HEK293 (cell line): ENCODE measurements around the gene MLH3.

Experiments
- CTCF ChIA-PET: fragments of 350-600 bp; formaldehyde crosslinking; extraction: SDS; loops from one replicate; lab custom pipeline; 2021; ENCODE audit warnings: antibody characterized with exemption; lab: Yijun Ruan, JAX
- POLR2A ChIA-PET: fragments of 300-600 bp; formaldehyde crosslinking; extraction: SDS; loops from one replicate; lab custom pipeline; 2020; ENCODE audit warnings: antibody characterized with exemption, inconsistent platforms; lab: Yijun Ruan, JAX
- H3K27ac ChIP-seq: fragments of 200-500 bp; sonication (Bioruptor generic); 2 replicates; pipeline ENCODE4 v1.5.1; 2014; ENCODE audit warnings: low read depth, low read length, control low read depth, inconsistent platforms; ENCODE audit errors: extremely low read depth
- H3K36me3 ChIP-seq, 2 experiments: fragments of 200-500 bp in 1 of 2; sonication (Bioruptor generic) in 1 of 2; 1 replicate in 1 of 2; 2 replicates in 1 of 2; pipeline ENCODE4 v1.5.1; 2014 to 2017; ENCODE audit warnings: inconsistent platforms in 2 of 2, low read length in 2 of 2; ENCODE audit not compliant: control insufficient read depth in 2 of 2, insufficient read depth in 1 of 2
- H3K4me1 ChIP-seq: fragments of 200-500 bp; sonication (Bioruptor generic); 2 replicates; pipeline ENCODE4 v1.5.1; 2014; ENCODE audit warnings: mild to moderate bottlenecking, low read length, inconsistent platforms; ENCODE audit not compliant: control insufficient read depth, insufficient read depth
- H3K4me3 ChIP-seq: 2 replicates; pipeline ENCODE4 v1.5.1; 2011; ENCODE audit warnings: low read depth, mild to moderate bottlenecking, control low read depth, low read length, moderate library complexity
- H3K9me3 ChIP-seq: fragments of 200-500 bp; sonication (Bioruptor generic); 2 replicates; pipeline ENCODE4 v1.5.1; 2014; ENCODE audit warnings: low read depth, low read length, inconsistent platforms; ENCODE audit not compliant: control insufficient read depth, insufficient read depth
- BCL11A ChIP-seq: fragments of 450-650 bp; formaldehyde crosslinking; IDR thresholded peaks from 2 replicates; pipeline ENCODE4 v1.5.1; 2016; ENCODE audit warnings: low read depth, missing biosample characterization, missing genetic modification characterization
- IKZF3 ChIP-seq: fragments of 450-650 bp; IDR thresholded peaks from 2 replicates; pipeline ENCODE4 v1.5.0; 2018; ENCODE audit warnings: missing biosample characterization, mild to moderate bottlenecking, missing genetic modification characterization, moderate library complexity
- TCF7L2 ChIP-seq: IDR thresholded peaks from 2 replicates; pipeline ENCODE4 v1.6.1; 2011; ENCODE audit warnings: low read depth, mild to moderate bottlenecking, inconsistent platforms, low read length, moderate library complexity, borderline replicate concordance
- ZBTB1 ChIP-seq: fragments of 450-650 bp; formaldehyde crosslinking; IDR thresholded peaks from 2 replicates; pipeline ENCODE4 v1.5.1; 2016; ENCODE audit warnings: missing biosample characterization, missing genetic modification characterization
- ZBTB20 ChIP-seq: fragments of 450-650 bp; formaldehyde crosslinking; IDR thresholded peaks from 2 replicates; pipeline ENCODE4 v1.5.1; 2016; ENCODE audit warnings: missing biosample characterization, missing genetic modification characterization
- ZBTB21 ChIP-seq: fragments of 450-650 bp; formaldehyde crosslinking; IDR thresholded peaks from 2 replicates; pipeline ENCODE4 v1.5.1; 2017; ENCODE audit warnings: missing biosample characterization, missing genetic modification characterization
- ZNF10 ChIP-seq: fragments of 450-650 bp; formaldehyde crosslinking; IDR thresholded peaks from 2 replicates; pipeline ENCODE4 v1.5.1; 2017; ENCODE audit warnings: missing biosample characterization, missing genetic modification characterization
- ZNF433 ChIP-seq: fragments of 450-650 bp; formaldehyde crosslinking; IDR thresholded peaks from 2 replicates; pipeline ENCODE4 v1.5.1; 2016; ENCODE audit warnings: missing biosample characterization, missing genetic modification characterization, low read depth
- ZNF548 ChIP-seq: fragments of 450-650 bp; formaldehyde crosslinking; IDR thresholded peaks from 2 replicates; pipeline ENCODE4 v1.5.1; 2016; ENCODE audit warnings: missing biosample characterization, missing genetic modification characterization
- ZNF596 ChIP-seq: fragments of 450-650 bp; IDR thresholded peaks from 2 replicates; pipeline ENCODE4 v1.5.0; 2018; ENCODE audit warnings: missing biosample characterization, mild to moderate bottlenecking, missing genetic modification characterization, moderate library complexity
- ZNF76 ChIP-seq: fragments of 450-650 bp; formaldehyde crosslinking; IDR thresholded peaks from 2 replicates; pipeline ENCODE4; 2016; ENCODE audit warnings: low read depth, missing biosample characterization, missing genetic modification characterization, borderline replicate concordance
- TF ChIP-seq, protein P1 (sequence below): fragments of 450-650 bp; formaldehyde crosslinking; IDR thresholded peaks from 2 replicates; pipeline ENCODE4 v1.5.1; 2016; ENCODE audit warnings: missing biosample characterization, missing genetic modification characterization
- TF ChIP-seq, protein P2 (sequence below): fragments of 450-650 bp; formaldehyde crosslinking; IDR thresholded peaks from 2 replicates; pipeline ENCODE4 v1.5.1; 2016; ENCODE audit warnings: missing biosample characterization, missing genetic modification characterization
- TF ChIP-seq, protein P3 (sequence below): fragments of 450-650 bp; formaldehyde crosslinking; conservative IDR thresholded peaks from 2 replicates; pipeline ENCODE4 v1.5.1; 2016; ENCODE audit warnings: low read depth, missing biosample characterization, missing genetic modification characterization
- TF ChIP-seq, protein P4 (sequence below): fragments of 450-650 bp; formaldehyde crosslinking; optimal IDR thresholded peaks from 2 replicates; pipeline ENCODE3; 2016; ENCODE audit warnings: missing biosample characterization, mild to moderate bottlenecking, missing genetic modification characterization
- TF ChIP-seq, protein P5 (sequence below): fragments of 450-650 bp; formaldehyde crosslinking; IDR thresholded peaks from 2 replicates; pipeline ENCODE4 v1.5.1; 2016; ENCODE audit warnings: missing biosample characterization, missing genetic modification characterization
- TF ChIP-seq, protein P6 (sequence below): fragments of 450-650 bp; formaldehyde crosslinking; IDR thresholded peaks from 2 replicates; pipeline ENCODE4 v1.5.1; 2016; ENCODE audit warnings: missing biosample characterization, missing genetic modification characterization

The MLH3 gene

DNA sequence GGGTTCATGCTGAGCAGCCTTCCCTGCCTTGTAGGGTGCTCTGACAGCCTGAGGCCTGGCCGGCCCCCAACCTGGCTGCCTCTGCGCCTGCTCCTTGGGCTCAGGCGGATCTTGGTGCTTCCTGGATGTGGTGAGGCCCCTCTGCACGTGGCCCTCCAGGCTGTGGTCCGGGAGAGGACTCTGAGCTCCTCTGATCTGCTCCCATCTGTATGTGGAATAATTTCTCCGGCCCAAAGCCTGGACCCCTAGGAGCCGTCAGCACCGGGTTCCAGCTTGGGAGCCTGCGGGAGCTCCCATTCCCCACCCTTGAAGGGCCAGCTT, 69.8 kb downstream of the MLH3 start:
- Histone ChIP-seq H3K4me1 (no peaks in the 10 kb centered on the region; the same call in 1 of the 2 replicates), H3K27ac (no peak overlapping the region), H3K9me3 (no peaks in the 10 kb centered on the region), H3K4me3 (no peak overlapping the region), H3K36me3 (no peaks in the 10 kb centered on the region)
- TF ChIP-seq ZBTB20 (tag by site-specific recombination) (no peak), ZBTB1 (tag by site-specific recombination) (no peak), IKZF3 (tag by site-specific recombination) (no peak), BCL11A (tag by site-specific recombination) (no peak), ZNF76 (no peak), ZNF596 (tag by site-specific recombination) (no peak), ZBTB21 (tag by site-specific recombination) (no peak), ZNF548 (no peak), TCF7L2 (no peak), ZNF10 (tag by site-specific recombination) (no peak), ZNF433 (tag by site-specific recombination) (no peak)
- TF ChIP-seq, protein P1, sequence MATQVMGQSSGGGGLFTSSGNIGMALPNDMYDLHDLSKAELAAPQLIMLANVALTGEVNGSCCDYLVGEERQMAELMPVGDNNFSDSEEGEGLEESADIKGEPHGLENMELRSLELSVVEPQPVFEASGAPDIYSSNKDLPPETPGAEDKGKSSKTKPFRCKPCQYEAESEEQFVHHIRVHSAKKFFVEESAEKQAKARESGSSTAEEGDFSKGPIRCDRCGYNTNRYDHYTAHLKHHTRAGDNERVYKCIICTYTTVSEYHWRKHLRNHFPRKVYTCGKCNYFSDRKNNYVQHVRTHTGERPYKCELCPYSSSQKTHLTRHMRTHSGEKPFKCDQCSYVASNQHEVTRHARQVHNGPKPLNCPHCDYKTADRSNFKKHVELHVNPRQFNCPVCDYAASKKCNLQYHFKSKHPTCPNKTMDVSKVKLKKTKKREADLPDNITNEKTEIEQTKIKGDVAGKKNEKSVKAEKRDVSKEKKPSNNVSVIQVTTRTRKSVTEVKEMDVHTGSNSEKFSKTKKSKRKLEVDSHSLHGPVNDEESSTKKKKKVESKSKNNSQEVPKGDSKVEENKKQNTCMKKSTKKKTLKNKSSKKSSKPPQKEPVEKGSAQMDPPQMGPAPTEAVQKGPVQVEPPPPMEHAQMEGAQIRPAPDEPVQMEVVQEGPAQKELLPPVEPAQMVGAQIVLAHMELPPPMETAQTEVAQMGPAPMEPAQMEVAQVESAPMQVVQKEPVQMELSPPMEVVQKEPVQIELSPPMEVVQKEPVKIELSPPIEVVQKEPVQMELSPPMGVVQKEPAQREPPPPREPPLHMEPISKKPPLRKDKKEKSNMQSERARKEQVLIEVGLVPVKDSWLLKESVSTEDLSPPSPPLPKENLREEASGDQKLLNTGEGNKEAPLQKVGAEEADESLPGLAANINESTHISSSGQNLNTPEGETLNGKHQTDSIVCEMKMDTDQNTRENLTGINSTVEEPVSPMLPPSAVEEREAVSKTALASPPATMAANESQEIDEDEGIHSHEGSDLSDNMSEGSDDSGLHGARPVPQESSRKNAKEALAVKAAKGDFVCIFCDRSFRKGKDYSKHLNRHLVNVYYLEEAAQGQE (tag by site-specific recombination) = no peak
- TF ChIP-seq, protein P2, sequence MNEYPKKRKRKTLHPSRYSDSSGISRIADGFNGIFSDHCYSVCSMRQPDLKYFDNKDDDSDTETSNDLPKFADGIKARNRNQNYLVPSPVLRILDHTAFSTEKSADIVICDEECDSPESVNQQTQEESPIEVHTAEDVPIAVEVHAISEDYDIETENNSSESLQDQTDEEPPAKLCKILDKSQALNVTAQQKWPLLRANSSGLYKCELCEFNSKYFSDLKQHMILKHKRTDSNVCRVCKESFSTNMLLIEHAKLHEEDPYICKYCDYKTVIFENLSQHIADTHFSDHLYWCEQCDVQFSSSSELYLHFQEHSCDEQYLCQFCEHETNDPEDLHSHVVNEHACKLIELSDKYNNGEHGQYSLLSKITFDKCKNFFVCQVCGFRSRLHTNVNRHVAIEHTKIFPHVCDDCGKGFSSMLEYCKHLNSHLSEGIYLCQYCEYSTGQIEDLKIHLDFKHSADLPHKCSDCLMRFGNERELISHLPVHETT (tag by site-specific recombination) = no peak
- TF ChIP-seq, protein P3, sequence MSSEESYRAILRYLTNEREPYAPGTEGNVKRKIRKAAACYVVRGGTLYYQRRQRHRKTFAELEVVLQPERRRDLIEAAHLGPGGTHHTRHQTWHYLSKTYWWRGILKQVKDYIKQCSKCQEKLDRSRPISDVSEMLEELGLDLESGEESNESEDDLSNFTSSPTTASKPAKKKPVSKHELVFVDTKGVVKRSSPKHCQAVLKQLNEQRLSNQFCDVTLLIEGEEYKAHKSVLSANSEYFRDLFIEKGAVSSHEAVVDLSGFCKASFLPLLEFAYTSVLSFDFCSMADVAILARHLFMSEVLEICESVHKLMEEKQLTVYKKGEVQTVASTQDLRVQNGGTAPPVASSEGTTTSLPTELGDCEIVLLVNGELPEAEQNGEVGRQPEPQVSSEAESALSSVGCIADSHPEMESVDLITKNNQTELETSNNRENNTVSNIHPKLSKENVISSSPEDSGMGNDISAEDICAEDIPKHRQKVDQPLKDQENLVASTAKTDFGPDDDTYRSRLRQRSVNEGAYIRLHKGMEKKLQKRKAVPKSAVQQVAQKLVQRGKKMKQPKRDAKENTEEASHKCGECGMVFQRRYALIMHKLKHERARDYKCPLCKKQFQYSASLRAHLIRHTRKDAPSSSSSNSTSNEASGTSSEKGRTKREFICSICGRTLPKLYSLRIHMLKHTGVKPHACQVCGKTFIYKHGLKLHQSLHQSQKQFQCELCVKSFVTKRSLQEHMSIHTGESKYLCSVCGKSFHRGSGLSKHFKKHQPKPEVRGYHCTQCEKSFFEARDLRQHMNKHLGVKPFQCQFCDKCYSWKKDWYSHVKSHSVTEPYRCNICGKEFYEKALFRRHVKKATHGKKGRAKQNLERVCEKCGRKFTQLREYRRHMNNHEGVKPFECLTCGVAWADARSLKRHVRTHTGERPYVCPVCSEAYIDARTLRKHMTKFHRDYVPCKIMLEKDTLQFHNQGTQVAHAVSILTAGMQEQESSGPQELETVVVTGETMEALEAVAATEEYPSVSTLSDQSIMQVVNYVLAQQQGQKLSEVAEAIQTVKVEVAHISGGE (tag by site-specific recombination) = no peak
- TF ChIP-seq, protein P4, sequence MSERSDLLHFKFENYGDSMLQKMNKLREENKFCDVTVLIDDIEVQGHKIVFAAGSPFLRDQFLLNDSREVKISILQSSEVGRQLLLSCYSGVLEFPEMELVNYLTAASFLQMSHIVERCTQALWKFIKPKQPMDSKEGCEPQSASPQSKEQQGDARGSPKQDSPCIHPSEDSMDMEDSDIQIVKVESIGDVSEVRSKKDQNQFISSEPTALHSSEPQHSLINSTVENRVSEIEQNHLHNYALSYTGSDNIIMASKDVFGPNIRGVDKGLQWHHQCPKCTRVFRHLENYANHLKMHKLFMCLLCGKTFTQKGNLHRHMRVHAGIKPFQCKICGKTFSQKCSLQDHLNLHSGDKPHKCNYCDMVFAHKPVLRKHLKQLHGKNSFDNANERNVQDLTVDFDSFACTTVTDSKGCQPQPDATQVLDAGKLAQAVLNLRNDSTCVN (tag by site-specific recombination) = no peak
- TF ChIP-seq, protein P5, sequence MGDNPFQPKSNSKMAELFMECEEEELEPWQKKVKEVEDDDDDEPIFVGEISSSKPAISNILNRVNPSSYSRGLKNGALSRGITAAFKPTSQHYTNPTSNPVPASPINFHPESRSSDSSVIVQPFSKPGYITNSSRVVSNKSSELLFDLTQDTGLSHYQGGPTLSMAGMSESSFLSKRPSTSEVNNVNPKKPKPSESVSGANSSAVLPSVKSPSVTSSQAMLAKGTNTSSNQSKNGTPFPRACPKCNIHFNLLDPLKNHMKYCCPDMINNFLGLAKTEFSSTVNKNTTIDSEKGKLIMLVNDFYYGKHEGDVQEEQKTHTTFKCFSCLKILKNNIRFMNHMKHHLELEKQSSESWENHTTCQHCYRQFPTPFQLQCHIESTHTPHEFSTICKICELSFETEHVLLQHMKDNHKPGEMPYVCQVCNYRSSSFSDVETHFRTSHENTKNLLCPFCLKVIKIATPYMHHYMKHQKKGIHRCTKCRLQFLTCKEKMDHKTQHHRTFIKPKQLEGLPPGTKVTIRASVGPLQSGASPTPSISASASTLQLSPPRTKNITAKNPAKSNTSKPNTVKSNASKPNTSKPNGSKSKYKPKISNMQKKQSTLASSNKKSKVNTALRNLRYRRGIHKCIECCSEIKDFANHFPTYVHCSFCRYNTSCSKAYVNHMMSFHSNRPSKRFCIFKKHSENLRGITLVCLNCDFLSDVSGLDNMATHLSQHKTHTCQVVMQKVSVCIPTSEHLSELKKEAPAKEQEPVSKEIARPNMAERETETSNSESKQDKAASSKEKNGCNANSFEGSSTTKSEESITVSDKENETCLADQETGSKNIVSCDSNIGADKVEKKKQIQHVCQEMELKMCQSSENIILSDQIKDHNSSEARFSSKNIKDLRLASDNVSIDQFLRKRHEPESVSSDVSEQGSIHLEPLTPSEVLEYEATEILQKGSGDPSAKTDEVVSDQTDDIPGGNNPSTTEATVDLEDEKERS = no peak
- TF ChIP-seq, protein P6, sequence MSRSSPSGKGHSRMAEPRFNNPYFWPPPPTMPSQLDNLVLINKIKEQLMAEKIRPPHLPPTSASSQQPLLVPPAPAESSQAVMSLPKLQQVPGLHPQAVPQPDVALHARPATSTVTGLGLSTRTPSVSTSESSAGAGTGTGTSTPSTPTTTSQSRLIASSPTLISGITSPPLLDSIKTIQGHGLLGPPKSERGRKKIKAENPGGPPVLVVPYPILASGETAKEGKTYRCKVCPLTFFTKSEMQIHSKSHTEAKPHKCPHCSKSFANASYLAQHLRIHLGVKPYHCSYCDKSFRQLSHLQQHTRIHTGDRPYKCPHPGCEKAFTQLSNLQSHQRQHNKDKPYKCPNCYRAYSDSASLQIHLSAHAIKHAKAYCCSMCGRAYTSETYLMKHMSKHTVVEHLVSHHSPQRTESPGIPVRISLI = no peak
- ChIA-PET POLR2A (interaction anchor here (0.6 kb wide), 1 partner anchor 58 kb away, joined by 4 read pairs; no protein-coding TSS in a partner anchor), CTCF (interaction anchor here (0.6 kb wide), 1 partner anchor 321 kb away, joined by 3 read pairs; no protein-coding TSS in a partner anchor)
